GF-D8 (cell line): Measurements from ENCODE around the gene FAIM2.

Experiments used
- DNase-seq: peaks from one replicate; lab custom pipeline; 2025; lab: John Stamatoyannopoulos, UW

FAIM2 gene

DNA sequence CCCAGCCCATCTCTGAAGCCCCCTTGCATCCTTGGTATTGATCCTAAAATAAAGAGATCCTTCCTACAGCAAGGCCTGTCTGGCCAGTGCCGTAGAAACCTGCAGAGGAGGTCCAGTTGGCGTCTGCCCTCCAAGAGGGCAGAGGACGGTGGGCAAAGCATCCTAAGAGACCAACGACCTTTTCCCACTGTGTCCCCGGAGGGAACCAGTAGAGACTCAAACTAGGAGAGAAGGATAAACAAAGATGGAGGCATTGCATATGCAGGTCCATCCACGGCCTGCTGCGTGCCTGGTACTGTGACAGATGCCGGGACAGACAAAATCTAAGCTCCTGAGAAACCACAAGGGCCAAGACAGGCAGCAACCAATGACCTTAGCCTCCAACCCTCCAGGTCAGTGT, 79.3 kb downstream of the FAIM2 start:
- DNase-seq = no peak

DNA sequence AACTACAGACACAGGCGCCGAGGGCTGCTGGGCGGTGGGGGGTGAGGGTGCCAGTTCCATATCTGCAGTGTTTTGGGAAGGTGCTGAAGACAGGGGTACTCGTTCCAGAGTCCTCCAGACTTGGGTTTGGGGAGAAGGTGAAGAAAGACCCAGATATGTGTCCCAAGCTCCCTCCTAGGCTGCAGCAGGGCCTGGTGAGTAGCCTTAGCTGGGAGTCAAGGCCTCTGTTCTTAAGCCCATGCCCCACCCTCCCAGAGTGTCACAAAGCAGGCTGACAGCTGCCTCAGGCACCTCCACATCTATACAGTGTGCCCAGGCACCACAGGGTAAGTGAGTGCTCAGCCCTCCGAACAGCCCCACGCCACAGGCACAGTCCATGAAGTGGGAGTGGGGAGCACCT, 79.7 kb downstream of the FAIM2 start:
- no peak for DNase-seq

DNA sequence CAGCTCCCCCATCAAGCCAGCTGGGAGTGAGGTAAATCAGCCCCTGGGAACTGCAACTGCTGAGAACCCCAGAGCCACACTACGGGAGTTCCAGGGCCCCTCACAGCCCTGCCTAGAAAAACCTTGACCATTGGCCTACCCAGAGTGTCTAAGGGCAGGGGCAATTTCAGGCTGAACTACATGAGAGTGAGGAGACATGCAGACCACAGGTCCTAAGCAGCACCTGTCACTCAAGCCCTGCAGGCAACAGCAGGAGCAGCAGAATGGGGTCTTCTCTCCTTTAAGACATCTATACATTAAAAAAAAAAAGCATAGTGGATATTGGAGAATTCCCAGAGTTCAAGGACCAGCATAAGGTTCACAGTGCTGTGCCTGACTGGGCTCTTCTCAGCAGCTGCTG, 80.3 kb downstream of the FAIM2 start:
- DNase-seq = no peak

DNA sequence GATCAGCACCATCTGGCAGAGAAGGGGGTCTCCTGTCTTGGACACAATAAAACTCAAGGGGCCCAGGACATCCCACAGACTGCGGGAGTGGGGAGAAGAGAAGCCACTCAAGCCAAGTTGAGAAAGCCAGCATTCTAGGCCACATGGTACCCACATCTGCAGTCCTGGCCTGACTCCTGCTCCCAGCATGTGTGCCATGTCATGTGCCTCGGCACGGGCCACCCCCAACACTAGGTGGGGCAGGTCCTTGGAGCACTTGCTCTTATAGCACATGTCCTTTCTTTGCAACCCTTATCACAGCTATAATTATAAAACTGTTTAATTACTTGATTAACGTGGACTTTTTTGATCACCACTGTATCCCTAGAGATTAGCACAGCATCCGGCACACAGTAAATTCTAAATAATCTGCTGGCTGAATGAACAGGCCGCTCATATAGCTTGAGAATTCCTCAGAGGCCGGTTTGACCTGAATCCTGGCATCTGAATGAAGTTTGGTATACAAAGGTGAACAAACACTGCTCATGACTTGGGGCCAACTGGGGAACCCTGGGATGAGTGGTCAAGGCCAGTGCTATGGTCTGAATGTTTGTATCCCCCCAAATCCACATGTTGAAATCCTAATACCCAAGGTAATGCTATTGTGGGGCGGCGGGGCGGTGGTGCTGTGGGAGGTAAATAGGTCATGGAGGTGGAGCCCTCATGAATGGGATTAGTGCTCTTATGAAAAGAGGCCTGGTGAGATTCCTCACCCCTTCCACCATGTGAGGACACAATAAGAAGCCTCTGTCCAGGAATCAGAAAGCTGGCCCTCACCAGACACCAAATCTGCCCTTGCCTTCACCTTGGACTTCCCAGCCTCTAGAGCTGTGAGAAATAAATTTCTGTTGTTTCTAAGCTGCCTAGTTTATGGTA, 82.1 kb downstream of the FAIM2 start:
- no peak for DNase-seq

DNA sequence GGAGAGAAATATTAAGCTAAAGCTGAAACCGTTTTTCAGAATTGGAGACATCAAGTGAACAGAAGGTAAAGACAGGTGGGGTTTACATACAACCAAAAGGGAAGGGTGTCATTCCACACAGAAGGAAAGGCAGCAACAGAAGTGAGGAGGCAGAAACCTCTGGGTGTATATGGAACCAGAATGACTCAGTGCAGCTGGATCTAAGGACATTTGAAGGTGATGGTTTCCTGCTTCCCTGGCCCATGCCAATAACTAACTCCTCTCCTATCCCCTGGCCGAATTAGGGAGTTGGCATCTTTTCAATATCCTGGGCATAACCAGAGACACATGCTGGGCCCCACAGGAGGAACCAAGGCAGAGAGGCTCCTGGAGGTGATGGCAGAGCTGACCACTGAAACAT, 83.9 kb downstream of the FAIM2 start:
- DNase-seq = no peak

DNA sequence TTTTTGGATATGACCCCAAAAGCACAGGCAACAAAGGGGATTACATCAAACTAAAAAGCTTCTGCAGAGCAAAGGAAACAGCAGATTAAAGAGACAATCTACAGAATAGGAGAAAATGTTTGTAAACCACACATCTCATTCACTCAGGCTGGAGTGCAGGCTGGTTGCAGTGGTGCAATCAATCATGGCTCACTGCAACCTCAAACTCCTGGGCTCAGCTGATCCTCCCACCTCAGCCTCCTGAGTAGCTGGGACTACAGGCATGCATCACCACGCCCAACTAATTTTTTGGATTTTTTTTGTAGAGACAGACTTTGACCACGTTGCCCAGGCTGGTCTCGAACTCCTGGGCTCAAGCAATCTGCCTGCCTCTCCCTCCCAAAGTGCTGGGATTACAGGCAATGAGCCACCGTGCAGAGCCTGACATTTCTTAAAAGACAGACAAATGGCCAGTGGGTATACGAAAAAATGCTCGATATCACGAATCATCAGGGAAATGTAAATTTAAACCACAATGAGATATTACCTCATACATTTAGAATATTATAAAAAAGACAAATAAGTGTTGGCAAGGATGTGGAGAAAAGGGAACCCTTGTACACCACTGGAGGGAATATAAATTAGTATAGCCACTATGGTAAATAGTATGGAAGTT, 85.3 kb downstream of the FAIM2 start:
- DNase-seq = no peak
